NT2/D1 (cell line): ENCODE results near the gene JAK3.

ENCODE experiments used
- SUZ12 ChIP-seq: IDR thresholded peaks from 2 replicates; pipeline ENCODE4 v1.6.1; 2011; ENCODE audit not compliant: insufficient read length, insufficient read depth; ENCODE audit errors: extremely low read depth
- ZNF274 ChIP-seq: IDR thresholded peaks from 2 replicates; pipeline ENCODE4 v1.6.1; 2011; ENCODE audit warnings: mild to moderate bottlenecking, low read depth, low read length

DNA sequence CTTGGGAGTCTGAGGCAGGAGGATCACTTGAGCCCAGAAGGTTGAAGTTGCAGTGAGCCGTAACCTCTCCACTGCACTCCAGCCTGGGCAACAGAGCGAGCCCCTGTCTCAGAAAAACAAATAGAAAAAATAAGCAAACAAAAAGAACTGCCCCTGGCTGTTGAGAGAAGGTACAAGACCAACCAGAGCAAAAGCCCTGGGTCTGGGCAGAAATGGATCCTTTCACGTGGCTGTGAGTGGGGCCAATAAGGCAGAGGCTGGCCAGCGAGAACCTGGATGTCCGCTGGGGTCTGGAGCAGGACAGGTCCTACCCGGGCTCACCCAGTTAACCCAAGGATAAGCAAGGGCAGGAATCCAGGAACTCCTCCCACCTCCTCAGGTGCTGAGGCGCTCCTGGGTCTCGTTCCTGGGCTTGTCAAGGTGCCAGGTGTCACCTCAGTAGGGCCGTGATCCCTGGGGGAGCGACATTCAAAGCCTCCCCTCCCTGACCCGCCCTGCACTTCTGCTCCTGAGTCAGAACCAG is 19.2 kb upstream of the JAK3 start:
- no peak for TF ChIP-seq ZNF274
- TF ChIP-seq SUZ12 = no peak
